Endothelial cell of umbilical vein (primary cell): ENCODE data around the gene CLEC16A. TPM values are rescaled to one million over a fixed set of nuclear protein-coding genes. Genes with fewer than 3 reads are reported as not detected.

Experiments used
- BruUV-seq: library from RNA; stranded (reverse); fragments of 400-500 nt; replicated peaks from 2 replicates; lab custom pipeline; 2021; lab: Mats Ljungman, UMichigan
- CTCF ChIA-PET: fragments of 300-600, 350-600 bp; sonication (Branson Sonifier 250); formaldehyde crosslinking; loops from one replicate; lab custom pipeline; 2021; ENCODE audit warnings: antibody characterized with exemption, inconsistent platforms; lab: Charles Lee
- POLR2A ChIA-PET: fragments of 300-600, 350-600 bp; sonication (Branson Sonifier 250); formaldehyde crosslinking; loops from one replicate; lab custom pipeline; 2021; ENCODE audit warnings: antibody characterized with exemption, inconsistent platforms; lab: Charles Lee
- DNase-seq: peaks from one replicate; pipeline ENCODE4 v3.0.0-alpha.2; 2011; ENCODE audit warnings: low read depth, low spot score
- FAIRE-seq: peaks from 2 replicates; lab custom pipeline; 2011; peaks lifted over from hg19 to GRCh38; lab: Jason Lieb, UNC
- H2AFZ ChIP-seq: 2 replicates; pipeline ENCODE4 v1.6.0; 2012; ENCODE audit warnings: low read depth, low read length, control low read depth, inconsistent platforms
- H3K27ac ChIP-seq: 2 replicates; pipeline ENCODE4 v1.5.1; 2011; ENCODE audit warnings: low read depth, mild to moderate bottlenecking, control low read depth, low read length, moderate library complexity; ENCODE audit not compliant: insufficient read depth
- H3K27me3 ChIP-seq, 2 experiments: 2 replicates each; pipeline versions ENCODE4 v1.6.0 to v1.6.1; 2011; ENCODE audit warnings: low read length in 2 of 2, mixed read lengths in 1 of 2; ENCODE audit not compliant: control insufficient read depth in 2 of 2, insufficient read depth in 2 of 2
- H3K36me3 ChIP-seq, 2 experiments: 2 replicates in 1 of 2; 3 replicates in 1 of 2; pipeline ENCODE4 v1.5.1; 2011; ENCODE audit warnings: low read length in 2 of 2, mild to moderate bottlenecking in 1 of 2, moderate library complexity in 1 of 2; ENCODE audit not compliant: control insufficient read depth in 2 of 2, insufficient read depth in 2 of 2; ENCODE audit errors: extremely low read depth in 1 of 2
- H3K4me1 ChIP-seq: 3 replicates; pipeline ENCODE4 v1.5.1; 2011; ENCODE audit warnings: mild to moderate bottlenecking, low read length; ENCODE audit not compliant: control insufficient read depth, insufficient read depth; ENCODE audit errors: extremely low read depth
- H3K4me2 ChIP-seq: 2 replicates; pipeline ENCODE4 v1.6.1; 2011; ENCODE audit warnings: low read length, control low read depth, mixed read lengths; ENCODE audit not compliant: insufficient read depth
- H3K4me3 ChIP-seq, 3 experiments: fragments of 200-600 bp in 1 of 3; sonication (generic), shearing (Covaris generic) in 1 of 3; replicated peaks in 1 of 3; 2 replicates each; pipeline ENCODE4 v1.5.1; 2011 to 2016; ENCODE audit warnings: control low read depth in 3 of 3, low read length in 3 of 3, mild to moderate bottlenecking in 2 of 3, inconsistent platforms in 1 of 3, low read depth in 1 of 3, moderate library complexity in 1 of 3; ENCODE audit not compliant: insufficient read depth in 1 of 3
- H3K79me2 ChIP-seq: 2 replicates; pipeline ENCODE4 v1.6.0; 2012; ENCODE audit warnings: low read length, inconsistent platforms; ENCODE audit not compliant: control insufficient read depth, insufficient read depth
- H3K9ac ChIP-seq: replicated peaks from 2 replicates; pipeline ENCODE3; 2011; ENCODE audit warnings: low read length, control low read depth; ENCODE audit not compliant: insufficient read depth; ENCODE audit errors: extremely low read depth
- H3K9me1 ChIP-seq: replicated peaks from 3 replicates; pipeline ENCODE4 v1.6.0; 2011; ENCODE audit warnings: mild to moderate bottlenecking, low read length; ENCODE audit not compliant: control insufficient read depth, insufficient read depth; ENCODE audit errors: extremely low read depth
- H3K9me3 ChIP-seq: replicated peaks from 2 replicates; pipeline ENCODE4 v1.5.1; 2012; ENCODE audit warnings: low read length, inconsistent platforms; ENCODE audit not compliant: control insufficient read depth, insufficient read depth
- H4K20me1 ChIP-seq: replicated peaks from 2 replicates; pipeline ENCODE3; 2011; ENCODE audit warnings: mild to moderate bottlenecking, low read length; ENCODE audit not compliant: control insufficient read depth, insufficient read depth; ENCODE audit errors: extremely low read depth
- CTCF ChIP-seq, 2 donors: IDR thresholded peaks; 1 replicate in 1 of 2; 2 replicates in 1 of 2; pipeline ENCODE4 v1.5.1; 2011; ENCODE audit warnings: low read length in 2 of 2, mild to moderate bottlenecking in 2 of 2, moderate library complexity in 2 of 2, control low read depth in 1 of 2, inconsistent platforms in 1 of 2, low read depth in 1 of 2; ENCODE audit not compliant: insufficient read depth in 1 of 2; ENCODE audit errors: extremely low read depth in 1 of 2
- EZH2 ChIP-seq: IDR thresholded peaks from 2 replicates; pipeline ENCODE4 v1.6.1; 2012; ENCODE audit warnings: borderline replicate concordance, low read depth, mild to moderate bottlenecking, moderate library complexity, low read length, inconsistent platforms; ENCODE audit not compliant: severe bottlenecking
- FOS ChIP-seq: IDR thresholded peaks from 2 replicates; pipeline ENCODE4 v1.6.1; 2011; ENCODE audit warnings: mild to moderate bottlenecking, low read length, moderate library complexity, borderline replicate concordance; ENCODE audit not compliant: insufficient read depth
- GATA2 ChIP-seq: IDR thresholded peaks from 2 replicates; pipeline ENCODE4 v1.7.0; 2011; ENCODE audit warnings: low read depth, mild to moderate bottlenecking, moderate library complexity, mixed read lengths, low read length; ENCODE audit not compliant: insufficient read length, insufficient read depth
- JUN ChIP-seq: IDR thresholded peaks from 2 replicates; pipeline ENCODE4 v1.6.1; 2011; ENCODE audit warnings: borderline replicate concordance, low read depth; ENCODE audit not compliant: insufficient read length, insufficient read depth
- MAX ChIP-seq: IDR thresholded peaks from 2 replicates; pipeline ENCODE4 v1.6.1; 2011; ENCODE audit not compliant: insufficient read depth, insufficient read length
- MYC ChIP-seq: IDR thresholded peaks from one replicate; pipeline ENCODE4 v1.6.1; 2011; ENCODE audit warnings: mild to moderate bottlenecking, low read depth, low read length
- POLR2AphosphoS5 ChIP-seq: IDR thresholded peaks from 2 replicates; pipeline ENCODE4 v1.6.1; 2012; ENCODE audit warnings: low read depth, mild to moderate bottlenecking, control low read depth, low read length, moderate library complexity; ENCODE audit not compliant: insufficient read depth
- dilution Hi-C: fragments of 300-500 bp; cut with MboI; formaldehyde crosslinking; loops from one replicate; pipeline ENCODE4 v1.15.0; 2019; ENCODE audit warnings: low sequenced_read_pairs; ENCODE audit not compliant: extremely low pct_ligation_motif_present
- intact Hi-C: fragments of 100-400 bp; cut with micrococcal nuclease; formaldehyde crosslinking; loops from one replicate; pipeline ENCODE4 v1.10.0; 2022
- polyA plus RNA-seq, 4 experiments: library from polyadenylated mRNA; depleted of rRNA in 3 of 4; stranded (reverse) in 3 of 4; unstranded in 1 of 4; fragments of >200 nt; gene quantifications; 2 replicates each; pipeline versions ENCODE4 v1.2.1 to v1.2.3, GENCODE V29; 2011 to 2012; ENCODE audit warnings: missing spikeins in 1 of 4
- total RNA-seq: library from RNA; stranded (reverse); gene quantifications from 2 replicates; pipeline ENCODE4 v1.2.3, GENCODE V29; 2021

The CLEC16A gene
- total and polyA plus RNA-seq, 2 donors (not counting 3 experiments of a cell fraction or from before 2014, with no cell fraction given) = 11.4 to 23.3 TPM

GRCh38 chr16:11082108-11082859 lies 137.9 kb downstream of the CLEC16A start:
- ChIA-PET CTCF (no interaction called here), POLR2A (no interaction called here)
- H4K20me1 ChIP-seq = no peaks in the 10 kb centered on the region
- no peaks in the 10 kb centered on the region for H3K9me3 ChIP-seq
- H3K36me3 ChIP-seq = peaks cover 0 to 2% of the 10 kb centered on the region in 2 experiments
- BruUV-seq = no TSS peak
- no peak overlapping the region for H3K9ac ChIP-seq
- H3K4me1 ChIP-seq = peaks cover 6% of the 10 kb centered on the region
- TF ChIP-seq GATA2 (no peak), JUN (no peak), MAX (no peak), POLR2AphosphoS5 (no peak), FOS (no peak), CTCF (IDR thresholded peaks at IDR 0.05; ENCODE audit: extremely low read depth in 1 of 2, insufficient read depth in 1 of 2, low read depth in 1 of 2, low read length in 2 of 2) (no peak), EZH2 (no peak), MYC (no peak)
- H2AFZ ChIP-seq = no peak overlapping the region
- no peaks in the 10 kb centered on the region for H3K27me3 ChIP-seq
- FAIRE-seq = no peak
- no peak overlapping the region for H3K4me2 ChIP-seq
- H3K9me1 ChIP-seq = no peaks in the 10 kb centered on the region
- no peaks in the 10 kb centered on the region for H3K79me2 ChIP-seq
- dilution Hi-C loops (no loop called here), intact Hi-C loops (no loop called here)
- H3K4me3 ChIP-seq = no peak overlapping the region
- DNase-seq = no peak
- H3K27ac ChIP-seq = no peak overlapping the region
